HuH-7 (cell line): ENCODE measurements around the gene TMPRSS9.
"Not testable (repeated sequence)": the region's sequence is repeated elsewhere in the genome, so short reads cannot be mapped to it uniquely, and the experiment has no call there.

Experiments used
- DNase-seq: peaks from one replicate; pipeline ENCODE4 v3.0.0; 2011; ENCODE audit warnings: low spot score

The TMPRSS9 gene

GRCh38 chr19:2362046-2362969, 2.2 kb downstream of the TMPRSS9 start:
- no peak for DNase-seq

DNA sequence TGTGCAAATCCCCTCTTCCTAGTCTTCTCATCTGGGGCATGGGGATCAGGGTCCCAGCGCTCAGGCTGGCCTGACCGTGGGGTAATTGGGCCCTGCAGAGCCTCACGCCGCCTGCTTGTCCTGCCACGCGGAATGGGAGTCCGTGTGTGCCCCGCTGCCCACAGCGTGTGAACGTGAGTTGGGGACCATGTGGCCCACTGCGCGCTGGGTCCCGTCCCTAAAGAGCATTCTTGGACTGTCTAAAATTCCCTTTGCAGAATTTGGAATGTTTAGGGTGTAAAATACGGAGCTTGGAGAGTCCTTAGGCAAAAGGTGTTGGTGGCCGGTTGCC, 2.9 kb downstream of the TMPRSS9 start:
- DNase-seq = no peak

- no peak for DNase-seq
Observed at GRCh38 chr19:2363419-2363818, 3.4 kb downstream of the TMPRSS9 start.

DNA sequence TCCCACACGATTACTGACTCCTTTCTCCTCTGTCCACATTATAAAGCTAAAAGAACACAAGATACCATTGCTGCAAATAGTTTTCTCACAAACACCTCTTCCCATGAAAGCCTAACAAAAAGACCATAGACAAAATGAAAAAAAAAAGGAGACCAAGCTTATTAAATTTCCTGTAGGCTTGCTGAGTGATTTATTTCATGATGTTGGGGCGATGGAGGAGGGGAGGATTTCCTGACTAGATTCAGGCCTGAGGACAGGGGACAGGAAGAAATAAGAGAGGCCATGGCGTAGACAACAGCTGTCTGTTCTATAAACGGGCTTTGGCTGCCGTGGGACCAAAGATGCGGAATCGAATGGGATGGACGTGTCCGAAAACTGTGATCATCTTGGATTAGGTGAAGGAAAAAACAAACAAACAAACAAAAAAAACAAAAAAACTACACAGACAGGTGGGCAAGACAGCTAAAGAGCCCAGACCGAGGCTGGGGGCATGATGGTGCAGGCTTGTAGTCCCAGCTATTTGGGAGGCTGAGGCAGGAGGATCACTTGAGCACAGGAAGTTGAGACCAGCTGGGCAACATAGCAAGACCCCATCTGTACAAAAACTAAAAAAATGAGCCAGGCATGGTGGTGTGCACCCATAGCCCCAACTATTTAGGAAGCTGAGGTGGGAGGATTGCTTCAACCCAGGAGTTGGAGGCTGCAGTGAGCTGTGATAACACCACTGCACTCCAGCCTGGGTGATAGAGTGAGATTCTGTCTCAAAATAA, 5.3 kb downstream of the TMPRSS9 start:
- no peak for DNase-seq

- DNase-seq = no peak
Observed at GRCh38 chr19:2371656-2372055, 11.6 kb downstream of the TMPRSS9 start.

- no peak for DNase-seq
Observed at GRCh38 chr19:2372076-2372612, 12.1 kb downstream of the TMPRSS9 start.

DNA sequence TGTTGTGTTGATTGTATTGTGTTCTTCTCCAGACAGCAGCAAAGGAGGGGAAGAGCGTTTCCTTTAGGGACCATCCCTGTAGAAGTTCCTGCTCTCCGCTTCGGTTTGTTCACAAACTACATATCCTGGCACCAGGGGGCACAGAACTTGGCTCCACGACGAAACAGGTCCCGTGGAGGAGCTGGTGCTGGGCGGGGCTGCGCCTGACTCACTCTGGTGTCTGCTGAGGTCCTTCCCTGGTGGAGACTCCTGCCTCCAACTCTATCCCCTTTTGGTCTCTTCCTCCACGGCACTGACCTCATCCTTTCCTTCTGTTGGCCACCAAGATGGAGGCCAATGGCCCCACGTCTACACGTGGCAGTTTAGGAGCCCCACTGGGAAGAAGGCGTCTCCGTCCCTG, 14.7 kb downstream of the TMPRSS9 start:
- DNase-seq = no peak

- no peak for DNase-seq
Observed at GRCh38 chr19:2375353-2376121, 15.5 kb downstream of the TMPRSS9 start.

DNA sequence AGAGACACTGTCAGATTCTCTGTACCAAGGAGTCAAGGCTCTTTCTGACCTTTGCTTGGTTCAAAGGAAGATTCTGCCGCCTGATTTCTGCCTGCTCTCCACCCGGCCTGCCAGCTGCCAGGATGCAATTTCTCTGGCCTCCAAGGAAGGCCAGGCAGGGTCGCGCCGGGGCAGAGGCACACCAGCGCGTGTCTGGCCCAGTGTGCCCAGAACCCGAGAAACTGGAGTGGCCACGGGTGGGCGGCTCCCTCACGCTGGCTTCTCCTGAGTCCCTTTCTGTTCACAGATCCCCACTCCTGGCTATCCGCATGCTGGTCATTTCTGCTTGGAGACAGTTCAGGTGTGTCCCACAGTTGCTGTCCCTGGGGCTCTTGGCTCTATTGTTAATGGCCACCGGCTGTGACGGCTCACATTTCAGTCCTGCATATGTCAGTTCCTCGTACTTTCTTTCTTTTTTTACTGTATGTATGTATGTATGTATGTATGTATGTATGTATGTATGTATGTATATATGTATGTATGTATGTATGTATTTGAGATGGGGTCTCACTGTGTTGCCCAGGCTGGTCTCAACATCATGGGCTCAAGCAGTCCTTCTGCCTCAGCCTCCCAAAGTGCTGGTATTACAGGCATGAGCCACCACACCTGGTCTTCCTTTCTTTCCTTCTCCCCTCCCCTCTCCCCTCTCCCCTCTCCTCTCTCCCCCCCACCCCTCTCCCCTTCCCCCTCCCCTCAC, 16.9 kb downstream of the TMPRSS9 start:
- no peak for DNase-seq

GRCh38 chr19:2380567-2380966, 20.5 kb downstream of the TMPRSS9 start:
- no peak for DNase-seq

DNA sequence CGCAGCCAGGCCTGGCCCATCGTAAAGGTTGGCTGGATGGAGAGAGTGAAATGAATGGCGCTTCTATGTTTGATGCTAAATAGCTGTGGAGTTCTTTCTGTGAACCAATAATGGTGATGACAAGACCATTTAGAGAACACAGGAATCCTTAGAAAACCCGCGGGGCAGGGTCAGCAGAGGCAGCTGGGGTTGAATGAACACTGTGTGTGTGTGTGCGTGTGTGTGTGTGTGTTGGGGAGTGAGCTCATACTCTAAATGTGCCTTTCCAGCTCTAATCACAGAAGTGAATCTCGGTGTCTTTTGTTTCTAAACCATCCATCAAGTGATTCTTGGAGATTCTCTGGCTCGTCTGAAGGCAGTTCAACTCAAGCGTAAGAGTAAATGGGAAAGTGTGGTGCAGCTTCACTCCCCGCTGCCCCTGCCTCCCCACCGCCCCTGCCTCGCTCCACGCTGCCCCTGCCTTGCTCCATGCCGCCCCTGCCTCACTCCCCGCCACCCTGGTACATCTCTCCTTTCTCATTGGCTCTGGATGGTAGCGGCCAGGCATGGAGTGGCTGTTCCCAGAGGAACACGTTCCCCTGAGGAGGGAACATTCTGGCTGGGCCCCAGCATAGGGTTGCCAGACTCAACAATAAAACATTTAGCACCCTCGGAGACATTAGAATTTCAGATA, 21.2 kb downstream of the TMPRSS9 start:
- no peak for DNase-seq

DNA sequence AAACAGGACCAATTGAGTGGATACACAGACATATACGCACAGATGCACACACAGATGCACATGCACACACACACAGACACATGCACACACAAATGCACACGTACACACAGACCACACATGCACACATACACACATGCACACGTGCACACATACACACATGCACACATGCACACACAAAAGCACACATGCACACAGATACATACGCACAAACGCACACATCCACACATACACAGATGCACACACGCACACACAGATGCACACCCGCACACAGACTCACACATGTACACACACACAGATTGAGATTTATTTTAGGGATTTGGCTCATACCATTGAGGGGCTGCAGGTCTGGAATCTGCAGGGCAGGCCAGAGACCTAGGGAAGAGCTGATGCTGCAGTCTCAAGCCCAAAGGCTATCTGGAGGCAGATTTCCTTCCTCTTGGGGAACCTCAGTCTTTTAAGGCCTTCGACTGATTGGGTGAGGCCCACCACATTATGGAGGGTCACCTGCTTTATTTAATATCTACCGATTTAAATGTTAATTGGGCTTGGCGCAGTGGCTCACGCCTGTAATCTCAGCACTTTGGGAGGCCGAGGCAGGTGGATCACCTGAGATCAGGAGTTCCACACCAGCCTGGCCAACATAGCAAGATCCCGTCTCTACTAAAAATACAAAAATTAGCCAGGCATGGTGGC, 22.6 kb downstream of the TMPRSS9 start:
- no peak for DNase-seq

DNA sequence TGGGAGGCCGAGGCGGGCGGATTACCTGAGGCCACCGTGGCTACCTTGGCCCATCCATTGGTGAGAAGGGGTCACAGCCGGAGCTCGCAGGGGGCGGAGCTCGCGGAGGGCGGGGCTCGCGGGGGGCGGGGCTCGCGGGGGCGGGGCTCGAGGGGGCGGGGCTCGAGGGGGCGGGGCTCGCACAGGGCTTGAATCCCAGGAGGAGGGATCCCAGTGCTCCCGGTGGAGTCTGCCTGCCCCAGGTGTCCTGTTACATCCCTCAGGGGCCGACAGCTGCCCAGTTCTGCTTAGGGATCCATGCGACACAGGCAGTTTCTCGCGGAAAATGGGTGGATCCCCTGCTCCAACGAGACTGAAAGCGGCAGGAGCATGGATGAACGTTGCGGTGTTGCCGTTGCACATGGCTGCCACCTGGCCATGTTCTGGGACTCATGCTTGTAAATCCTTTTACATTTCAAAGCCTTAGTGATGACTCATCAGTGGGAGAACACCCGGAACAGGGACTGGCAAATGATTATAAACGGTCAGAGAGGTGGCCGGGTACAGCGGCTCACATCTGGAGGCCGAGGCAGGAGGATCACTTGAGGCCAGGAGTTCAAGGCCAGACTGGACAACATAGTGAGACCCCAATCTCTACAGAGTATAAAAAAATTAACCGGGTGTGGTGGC, 25.1 kb downstream of the TMPRSS9 start:
- peak; percentile 89 for DNase-seq

GRCh38 chr19:2387367-2388288, 27.6 kb downstream of the TMPRSS9 start:
- no peak for DNase-seq

- DNase-seq = no peak
Observed at GRCh38 chr19:2389594-2389993, 29.5 kb downstream of the TMPRSS9 start.

DNA sequence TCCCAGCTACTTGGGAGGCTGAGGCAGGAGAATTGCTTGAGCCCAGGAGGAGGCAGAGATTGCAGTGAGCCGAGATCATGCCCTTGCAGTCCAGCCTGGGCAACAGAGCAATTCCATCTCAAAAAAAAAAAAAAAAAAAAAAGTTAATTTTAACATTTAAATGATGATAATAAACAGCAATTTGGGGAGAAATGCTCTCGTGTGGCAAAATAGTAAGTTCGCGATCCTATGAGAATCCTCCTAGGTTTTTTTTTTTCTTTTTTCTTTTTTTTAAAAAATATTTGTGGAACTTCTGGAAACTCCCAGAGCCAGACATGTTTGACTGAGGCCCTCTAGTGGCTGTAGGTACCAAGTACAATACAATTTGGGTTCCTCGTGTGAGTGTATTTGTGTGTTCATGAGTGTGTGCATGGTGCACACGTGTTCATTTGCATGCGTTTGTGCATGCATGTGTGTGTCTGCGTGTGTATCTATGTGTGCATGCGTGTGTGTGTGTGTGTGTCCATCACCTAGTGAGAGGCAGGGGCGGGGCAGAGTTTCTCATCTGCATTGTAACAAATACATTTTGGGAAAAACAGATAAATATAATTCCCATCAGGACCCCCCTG, 31.2 kb downstream of the TMPRSS9 start:
- peak; percentile 42 for DNase-seq

DNA sequence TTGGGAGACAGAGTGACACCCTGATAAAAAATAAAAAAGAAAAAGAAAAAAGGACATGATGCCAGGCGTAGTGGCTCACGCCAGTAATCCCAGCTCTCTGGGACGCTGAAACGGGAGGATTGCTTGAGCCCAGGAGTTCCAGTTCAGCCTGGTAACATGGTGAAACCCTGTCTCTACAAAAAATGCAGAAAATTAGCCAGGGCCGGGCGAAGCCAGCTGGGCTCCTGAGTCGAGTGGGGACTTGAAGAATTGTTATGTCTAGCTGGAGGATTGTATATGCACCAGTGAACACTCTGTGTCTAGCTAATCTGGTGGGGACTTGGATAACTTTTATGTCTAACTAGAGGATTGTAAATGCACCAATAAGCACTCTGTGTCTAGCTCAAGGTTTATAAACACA, 32.3 kb downstream of the TMPRSS9 start:
- no peak for DNase-seq

GRCh38 chr19:2392899-2393298, 32.8 kb downstream of the TMPRSS9 start:
- DNase-seq = not testable (repeated sequence)
